Activated naive CD4-positive, alpha-beta T cell treated with anti-CD3 and anti-CD28 coated beads, Interleukin-2, amount 50 U/mL, for 24 hours (primary cell): ENCODE results near the gene FA2H.

ENCODE experiments used
- H3K27ac Mint-ChIP-seq: one replicate; pipeline ENCODE4 v1.8.0; 2021; ENCODE audit warnings: mild to moderate bottlenecking, mixed read lengths
- H3K27me3 Mint-ChIP-seq: one replicate; pipeline ENCODE4 v1.8.0; 2021; ENCODE audit warnings: mixed read lengths
- H3K36me3 Mint-ChIP-seq: one replicate; pipeline ENCODE4 v1.8.0; 2021; ENCODE audit warnings: mixed read lengths
- H3K4me1 Mint-ChIP-seq: one replicate; pipeline ENCODE4 v1.8.0; 2021; ENCODE audit warnings: mixed read lengths
- H3K4me3 Mint-ChIP-seq: one replicate; pipeline ENCODE4 v1.8.0; 2021; ENCODE audit warnings: mild to moderate bottlenecking, mixed read lengths
- H3K9me3 Mint-ChIP-seq: one replicate; pipeline ENCODE4 v1.8.0; 2021; ENCODE audit warnings: mixed read lengths

The FA2H gene

GRCh38 chr16:74757349-74757748 lies 17.3 kb downstream of the FA2H start:
- Mint-ChIP-seq H3K9me3 (no peaks in the 10 kb centered on the region), H3K4me1 (no peaks in the 10 kb centered on the region), H3K36me3 (no peaks in the 10 kb centered on the region), H3K27ac (no peak overlapping the region), H3K27me3 (no peaks in the 10 kb centered on the region), H3K4me3 (no peak overlapping the region)

GRCh38 chr16:74756203-74756602 lies 18.4 kb downstream of the FA2H start:
- no peaks in the 10 kb centered on the region for H3K4me1 Mint-ChIP-seq
- H3K9me3 Mint-ChIP-seq = no peaks in the 10 kb centered on the region
- no peaks in the 10 kb centered on the region for H3K36me3 Mint-ChIP-seq
- no peak overlapping the region for H3K4me3 Mint-ChIP-seq
- no peak overlapping the region for H3K27ac Mint-ChIP-seq
- peaks cover 1% of the 10 kb centered on the region for H3K27me3 Mint-ChIP-seq

- peaks cover 1% of the 10 kb centered on the region for H3K27me3 Mint-ChIP-seq
- no peaks in the 10 kb centered on the region for H3K36me3 Mint-ChIP-seq
- no peaks in the 10 kb centered on the region for H3K9me3 Mint-ChIP-seq
- no peak overlapping the region for H3K27ac Mint-ChIP-seq
- H3K4me3 Mint-ChIP-seq = no peak overlapping the region
- H3K4me1 Mint-ChIP-seq = no peaks in the 10 kb centered on the region
These were observed 21.4 kb downstream of the FA2H start for GRCh38 chr16:74753180-74753579.

- Mint-ChIP-seq H3K9me3 (no peaks in the 10 kb centered on the region), H3K27me3 (peaks cover 1% of the 10 kb centered on the region), H3K36me3 (no peaks in the 10 kb centered on the region), H3K27ac (no peak overlapping the region), H3K4me3 (no peak overlapping the region), H3K4me1 (no peaks in the 10 kb centered on the region)
These were observed 21.9 kb downstream of the FA2H start for GRCh38 chr16:74752756-74753155.

- H3K27ac Mint-ChIP-seq = no peak overlapping the region
- H3K4me3 Mint-ChIP-seq = no peak overlapping the region
- peaks cover 1% of the 10 kb centered on the region for H3K27me3 Mint-ChIP-seq
- H3K9me3 Mint-ChIP-seq = no peaks in the 10 kb centered on the region
- H3K36me3 Mint-ChIP-seq = no peaks in the 10 kb centered on the region
- no peaks in the 10 kb centered on the region for H3K4me1 Mint-ChIP-seq
These were observed 22.4 kb downstream of the FA2H start for GRCh38 chr16:74752258-74752657.

- H3K4me3 Mint-ChIP-seq = no peak overlapping the region
- H3K27ac Mint-ChIP-seq = no peak overlapping the region
- peaks cover 1% of the 10 kb centered on the region for H3K27me3 Mint-ChIP-seq
- H3K9me3 Mint-ChIP-seq = no peaks in the 10 kb centered on the region
- H3K4me1 Mint-ChIP-seq = no peaks in the 10 kb centered on the region
- no peaks in the 10 kb centered on the region for H3K36me3 Mint-ChIP-seq
These were observed 23.0 kb downstream of the FA2H start for GRCh38 chr16:74751658-74752057.

- Mint-ChIP-seq H3K9me3 (no peaks in the 10 kb centered on the region), H3K27me3 (peaks cover 1% of the 10 kb centered on the region), H3K4me1 (no peaks in the 10 kb centered on the region), H3K27ac (no peak overlapping the region), H3K36me3 (no peaks in the 10 kb centered on the region), H3K4me3 (no peak overlapping the region)
These were observed 25.1 kb downstream of the FA2H start for GRCh38 chr16:74749291-74750055.

- no peaks in the 10 kb centered on the region for H3K4me1 Mint-ChIP-seq
- no peaks in the 10 kb centered on the region for H3K9me3 Mint-ChIP-seq
- no peak overlapping the region for H3K27ac Mint-ChIP-seq
- H3K4me3 Mint-ChIP-seq = no peak overlapping the region
- peaks cover 1% of the 10 kb centered on the region for H3K27me3 Mint-ChIP-seq
- H3K36me3 Mint-ChIP-seq = no peaks in the 10 kb centered on the region
These were observed 26.0 kb downstream of the FA2H start for GRCh38 chr16:74748616-74749026.

- Mint-ChIP-seq H3K9me3 (no peaks in the 10 kb centered on the region), H3K4me1 (no peaks in the 10 kb centered on the region), H3K36me3 (no peaks in the 10 kb centered on the region), H3K4me3 (no peak overlapping the region), H3K27me3 (peaks cover 1% of the 10 kb centered on the region), H3K27ac (no peak overlapping the region)
These were observed 26.7 kb downstream of the FA2H start for GRCh38 chr16:74747716-74748615.

GRCh38 chr16:74745926-74746325 lies 28.7 kb downstream of the FA2H start:
- Mint-ChIP-seq H3K9me3 (no peaks in the 10 kb centered on the region), H3K27ac (no peak overlapping the region), H3K27me3 (no peaks in the 10 kb centered on the region), H3K36me3 (no peaks in the 10 kb centered on the region), H3K4me1 (no peaks in the 10 kb centered on the region), H3K4me3 (no peak overlapping the region)

GRCh38 chr16:74745109-74745615 lies 29.5 kb downstream of the FA2H start:
- Mint-ChIP-seq H3K4me3 (no peak overlapping the region), H3K4me1 (no peaks in the 10 kb centered on the region), H3K9me3 (no peaks in the 10 kb centered on the region), H3K27me3 (no peaks in the 10 kb centered on the region), H3K36me3 (no peaks in the 10 kb centered on the region), H3K27ac (no peak overlapping the region)

- Mint-ChIP-seq H3K27ac (no peak overlapping the region), H3K36me3 (no peaks in the 10 kb centered on the region), H3K27me3 (no peaks in the 10 kb centered on the region), H3K9me3 (no peaks in the 10 kb centered on the region), H3K4me3 (no peak overlapping the region), H3K4me1 (no peaks in the 10 kb centered on the region)
These were observed 30.1 kb downstream of the FA2H start for GRCh38 chr16:74744566-74744965.

- Mint-ChIP-seq H3K27me3 (no peaks in the 10 kb centered on the region), H3K4me1 (no peaks in the 10 kb centered on the region), H3K27ac (no peak overlapping the region), H3K4me3 (no peak overlapping the region), H3K9me3 (no peaks in the 10 kb centered on the region), H3K36me3 (no peaks in the 10 kb centered on the region)
These were observed 30.8 kb downstream of the FA2H start for GRCh38 chr16:74743668-74744299.

GRCh38 chr16:74743045-74743667 lies 31.5 kb downstream of the FA2H start:
- Mint-ChIP-seq H3K4me3 (no peak overlapping the region), H3K36me3 (no peaks in the 10 kb centered on the region), H3K4me1 (no peaks in the 10 kb centered on the region), H3K27me3 (no peaks in the 10 kb centered on the region), H3K9me3 (no peaks in the 10 kb centered on the region), H3K27ac (no peak overlapping the region)

GRCh38 chr16:74742051-74742481 lies 32.6 kb downstream of the FA2H start:
- Mint-ChIP-seq H3K27me3 (no peaks in the 10 kb centered on the region), H3K27ac (no peak overlapping the region), H3K36me3 (no peaks in the 10 kb centered on the region), H3K4me1 (no peaks in the 10 kb centered on the region), H3K4me3 (no peak overlapping the region), H3K9me3 (no peaks in the 10 kb centered on the region)
